Endothelial cell of umbilical vein (primary cell): ENCODE measurements around the gene CRELD2. TPM values are rescaled to one million over a fixed set of nuclear protein-coding genes. Genes with fewer than 3 reads are reported as not detected.

Source experiments
- BruUV-seq: library from RNA; stranded (reverse); fragments of 400-500 nt; replicated peaks from 2 replicates; lab custom pipeline; 2021; lab: Mats Ljungman, UMichigan
- CTCF ChIA-PET: fragments of 300-600, 350-600 bp; sonication (Branson Sonifier 250); formaldehyde crosslinking; loops from one replicate; lab custom pipeline; 2021; ENCODE audit warnings: antibody characterized with exemption, inconsistent platforms; lab: Charles Lee
- POLR2A ChIA-PET: fragments of 300-600, 350-600 bp; sonication (Branson Sonifier 250); formaldehyde crosslinking; loops from one replicate; lab custom pipeline; 2021; ENCODE audit warnings: antibody characterized with exemption, inconsistent platforms; lab: Charles Lee
- DNase-seq: peaks from one replicate; pipeline ENCODE4 v3.0.0-alpha.2; 2011; ENCODE audit warnings: low read depth, low spot score
- FAIRE-seq: peaks from 2 replicates; lab custom pipeline; 2011; peaks lifted over from hg19 to GRCh38; lab: Jason Lieb, UNC
- H2AFZ ChIP-seq: 2 replicates; pipeline ENCODE4 v1.6.0; 2012; ENCODE audit warnings: low read depth, low read length, control low read depth, inconsistent platforms
- H3K27ac ChIP-seq: 2 replicates; pipeline ENCODE4 v1.5.1; 2011; ENCODE audit warnings: low read depth, mild to moderate bottlenecking, control low read depth, low read length, moderate library complexity; ENCODE audit not compliant: insufficient read depth
- H3K27me3 ChIP-seq, 2 experiments: 2 replicates each; pipeline versions ENCODE4 v1.6.0 to v1.6.1; 2011; ENCODE audit warnings: low read length in 2 of 2, mixed read lengths in 1 of 2; ENCODE audit not compliant: control insufficient read depth in 2 of 2, insufficient read depth in 2 of 2
- H3K36me3 ChIP-seq, 2 experiments: 2 replicates in 1 of 2; 3 replicates in 1 of 2; pipeline ENCODE4 v1.5.1; 2011; ENCODE audit warnings: low read length in 2 of 2, mild to moderate bottlenecking in 1 of 2, moderate library complexity in 1 of 2; ENCODE audit not compliant: control insufficient read depth in 2 of 2, insufficient read depth in 2 of 2; ENCODE audit errors: extremely low read depth in 1 of 2
- H3K4me1 ChIP-seq: 3 replicates; pipeline ENCODE4 v1.5.1; 2011; ENCODE audit warnings: mild to moderate bottlenecking, low read length; ENCODE audit not compliant: control insufficient read depth, insufficient read depth; ENCODE audit errors: extremely low read depth
- H3K4me2 ChIP-seq: 2 replicates; pipeline ENCODE4 v1.6.1; 2011; ENCODE audit warnings: low read length, control low read depth, mixed read lengths; ENCODE audit not compliant: insufficient read depth
- H3K4me3 ChIP-seq, 3 experiments: fragments of 200-600 bp in 1 of 3; sonication (generic), shearing (Covaris generic) in 1 of 3; replicated peaks in 1 of 3; 2 replicates each; pipeline ENCODE4 v1.5.1; 2011 to 2016; ENCODE audit warnings: control low read depth in 3 of 3, low read length in 3 of 3, mild to moderate bottlenecking in 2 of 3, inconsistent platforms in 1 of 3, low read depth in 1 of 3, moderate library complexity in 1 of 3; ENCODE audit not compliant: insufficient read depth in 1 of 3
- H3K79me2 ChIP-seq: 2 replicates; pipeline ENCODE4 v1.6.0; 2012; ENCODE audit warnings: low read length, inconsistent platforms; ENCODE audit not compliant: control insufficient read depth, insufficient read depth
- H3K9ac ChIP-seq: replicated peaks from 2 replicates; pipeline ENCODE3; 2011; ENCODE audit warnings: low read length, control low read depth; ENCODE audit not compliant: insufficient read depth; ENCODE audit errors: extremely low read depth
- H3K9me1 ChIP-seq: replicated peaks from 3 replicates; pipeline ENCODE4 v1.6.0; 2011; ENCODE audit warnings: mild to moderate bottlenecking, low read length; ENCODE audit not compliant: control insufficient read depth, insufficient read depth; ENCODE audit errors: extremely low read depth
- H3K9me3 ChIP-seq: replicated peaks from 2 replicates; pipeline ENCODE4 v1.5.1; 2012; ENCODE audit warnings: low read length, inconsistent platforms; ENCODE audit not compliant: control insufficient read depth, insufficient read depth
- H4K20me1 ChIP-seq: replicated peaks from 2 replicates; pipeline ENCODE3; 2011; ENCODE audit warnings: mild to moderate bottlenecking, low read length; ENCODE audit not compliant: control insufficient read depth, insufficient read depth; ENCODE audit errors: extremely low read depth
- CTCF ChIP-seq, 2 donors: IDR thresholded peaks; 1 replicate in 1 of 2; 2 replicates in 1 of 2; pipeline ENCODE4 v1.5.1; 2011; ENCODE audit warnings: low read length in 2 of 2, mild to moderate bottlenecking in 2 of 2, moderate library complexity in 2 of 2, control low read depth in 1 of 2, inconsistent platforms in 1 of 2, low read depth in 1 of 2; ENCODE audit not compliant: insufficient read depth in 1 of 2; ENCODE audit errors: extremely low read depth in 1 of 2
- EZH2 ChIP-seq: IDR thresholded peaks from 2 replicates; pipeline ENCODE4 v1.6.1; 2012; ENCODE audit warnings: borderline replicate concordance, low read depth, mild to moderate bottlenecking, moderate library complexity, low read length, inconsistent platforms; ENCODE audit not compliant: severe bottlenecking
- FOS ChIP-seq: IDR thresholded peaks from 2 replicates; pipeline ENCODE4 v1.6.1; 2011; ENCODE audit warnings: mild to moderate bottlenecking, low read length, moderate library complexity, borderline replicate concordance; ENCODE audit not compliant: insufficient read depth
- GATA2 ChIP-seq: IDR thresholded peaks from 2 replicates; pipeline ENCODE4 v1.7.0; 2011; ENCODE audit warnings: low read depth, mild to moderate bottlenecking, moderate library complexity, mixed read lengths, low read length; ENCODE audit not compliant: insufficient read length, insufficient read depth
- JUN ChIP-seq: IDR thresholded peaks from 2 replicates; pipeline ENCODE4 v1.6.1; 2011; ENCODE audit warnings: borderline replicate concordance, low read depth; ENCODE audit not compliant: insufficient read length, insufficient read depth
- MAX ChIP-seq: IDR thresholded peaks from 2 replicates; pipeline ENCODE4 v1.6.1; 2011; ENCODE audit not compliant: insufficient read depth, insufficient read length
- MYC ChIP-seq: IDR thresholded peaks from one replicate; pipeline ENCODE4 v1.6.1; 2011; ENCODE audit warnings: mild to moderate bottlenecking, low read depth, low read length
- POLR2A ChIP-seq: IDR thresholded peaks from 2 replicates; pipeline ENCODE4 v1.6.1; 2012; ENCODE audit warnings: low read depth, mild to moderate bottlenecking, control low read depth, low read length
- POLR2AphosphoS5 ChIP-seq: IDR thresholded peaks from 2 replicates; pipeline ENCODE4 v1.6.1; 2012; ENCODE audit warnings: low read depth, mild to moderate bottlenecking, control low read depth, low read length, moderate library complexity; ENCODE audit not compliant: insufficient read depth
- dilution Hi-C: fragments of 300-500 bp; cut with MboI; formaldehyde crosslinking; loops from one replicate; pipeline ENCODE4 v1.15.0; 2019; ENCODE audit warnings: low sequenced_read_pairs; ENCODE audit not compliant: extremely low pct_ligation_motif_present
- intact Hi-C: fragments of 100-400 bp; cut with micrococcal nuclease; formaldehyde crosslinking; loops from one replicate; pipeline ENCODE4 v1.10.0; 2022
- polyA plus RNA-seq, 4 experiments: library from polyadenylated mRNA; depleted of rRNA in 3 of 4; stranded (reverse) in 3 of 4; unstranded in 1 of 4; fragments of >200 nt; gene quantifications; 2 replicates each; pipeline versions ENCODE4 v1.2.1 to v1.2.3, GENCODE V29; 2011 to 2012; ENCODE audit warnings: missing spikeins in 1 of 4
- total RNA-seq: library from RNA; stranded (reverse); gene quantifications from 2 replicates; pipeline ENCODE4 v1.2.3, GENCODE V29; 2021

Gene CRELD2
- total and polyA plus RNA-seq, 2 donors (not counting 3 experiments of a cell fraction or from before 2014, with no cell fraction given) = 71.0 to 86.3 TPM

- ChIA-PET POLR2A (no interaction called here), CTCF (no interaction called here)
- no peaks in the 10 kb centered on the region for H3K9me3 ChIP-seq
- H2AFZ ChIP-seq = no peak overlapping the region
- no peak overlapping the region for H3K4me3 ChIP-seq
- no TSS peak for BruUV-seq
- DNase-seq = no peak
- dilution Hi-C loops (no loop called here), intact Hi-C loops (no loop called here)
- H4K20me1 ChIP-seq = no peaks in the 10 kb centered on the region
- no peak overlapping the region for H3K27ac ChIP-seq
- H3K36me3 ChIP-seq = peaks cover 0 to 26% of the 10 kb centered on the region in 2 experiments
- FAIRE-seq = no peak
- H3K9me1 ChIP-seq = no peaks in the 10 kb centered on the region
- no peak for TF ChIP-seq FOS
- no peak for TF ChIP-seq POLR2A
- TF ChIP-seq POLR2AphosphoS5 = no peak
- TF ChIP-seq CTCF (IDR thresholded peaks at IDR 0.05; ENCODE audit: extremely low read depth in 1 of 2, insufficient read depth in 1 of 2, low read depth in 1 of 2, low read length in 2 of 2) = no peak
- no peak for TF ChIP-seq JUN
- TF ChIP-seq EZH2 = no peak
- no peak for TF ChIP-seq GATA2
- TF ChIP-seq MAX = no peak
- no peak for TF ChIP-seq MYC
- H3K9ac ChIP-seq = no peak overlapping the region
- H3K27me3 ChIP-seq = no peaks in the 10 kb centered on the region
- H3K4me2 ChIP-seq = no peak overlapping the region
- H3K4me1 ChIP-seq = peaks cover 13% of the 10 kb centered on the region
- peaks cover 72% of the 10 kb centered on the region for H3K79me2 ChIP-seq
Measured at GRCh38 chr22:49883294-49883640, 35.2 kb upstream of the CRELD2 start.
